Germinal center (tissue), 1 donor: ENCODE measurements around the gene QRFP.

Source experiments
- DNase-seq: peaks from one replicate; pipeline ENCODE4 v3.0.0; 2012; ENCODE audit warnings: mixed read lengths, low spot score

QRFP gene

GRCh38 chr9:130896233-130897014, at the start of gene QRFP:
QRFP (minus strand) TSS chr9:130896812; CDS start chr9:130893838, 2,974 bp downstream.
- DNase-seq = no peak

- DNase-seq = no peak
Measured at GRCh38 chr9:130945173-130945572, 48.6 kb upstream of the QRFP start.

GRCh38 chr9:130944510-130945058, 48.0 kb upstream of the QRFP start:
- DNase-seq = no peak

- DNase-seq = no peak
Measured at GRCh38 chr9:130943777-130944176, 47.2 kb upstream of the QRFP start.

- DNase-seq = no peak
Measured at GRCh38 chr9:130943221-130943620, 46.6 kb upstream of the QRFP start.

GRCh38 chr9:130942679-130943078, 46.1 kb upstream of the QRFP start:
- no peak for DNase-seq

- no peak for DNase-seq
Measured at GRCh38 chr9:130942084-130942483, 45.5 kb upstream of the QRFP start.

- peak; percentile 81 for DNase-seq
Measured at GRCh38 chr9:130940693-130941576, 44.3 kb upstream of the QRFP start.

GRCh38 chr9:130940027-130940549, 43.5 kb upstream of the QRFP start:
- DNase-seq = no peak

GRCh38 chr9:130939405-130940026, 42.9 kb upstream of the QRFP start:
- peak; percentile 32 for DNase-seq

- DNase-seq = peak; percentile 47
Measured at GRCh38 chr9:130938652-130939404, 42.2 kb upstream of the QRFP start, which contains the start of gene FIBCD1. FIBCD1 (minus strand) TSS chr9:130939247; CDS start chr9:130938607, 640 bp downstream.

GRCh38 chr9:130938184-130938651, 41.6 kb upstream of the QRFP start:
- no peak for DNase-seq

GRCh38 chr9:130937146-130938076, 40.8 kb upstream of the QRFP start:
- DNase-seq = no peak

GRCh38 chr9:130936285-130937117, 39.9 kb upstream of the QRFP start:
- DNase-seq = no peak

GRCh38 chr9:130935648-130936271, 39.1 kb upstream of the QRFP start:
- DNase-seq = no peak

- DNase-seq = no peak
Measured at GRCh38 chr9:130934702-130935647, 38.4 kb upstream of the QRFP start.

- DNase-seq = no peak
Measured at GRCh38 chr9:130934246-130934645, 37.6 kb upstream of the QRFP start.
